IMR-90 (cell line): ENCODE data around the gene GPR65. TPM values are rescaled to one million over a fixed set of nuclear protein-coding genes. Genes with fewer than 3 reads are reported as not detected.

Experiments used
- ATAC-seq: fragments of 200-7000 bp; cut with Tn5 transposase; 2 replicates; pipeline ENCODE4 v1.9.1; 2020; ENCODE audit warnings: low read depth, mild to moderate bottlenecking, moderate library complexity
- BruUV-seq: library from RNA; stranded (reverse); fragments of 400-500 nt; replicated peaks from 2 replicates; lab custom pipeline; 2021; lab: Mats Ljungman, UMichigan
- CTCF ChIA-PET: fragments of 300-600 bp; formaldehyde crosslinking; extraction: SDS; loops from one replicate; lab custom pipeline; 2021; ENCODE audit warnings: antibody characterized with exemption; lab: Yijun Ruan, JAX
- POLR2A ChIA-PET: fragments of 300-600 bp; sonication (Branson Sonifier 250); formaldehyde crosslinking; loops from one replicate; lab custom pipeline; 2022; ENCODE audit warnings: antibody characterized with exemption; ENCODE audit not compliant: unreplicated experiment; lab: Charles Lee
- DNase-seq: peaks from one replicate; pipeline ENCODE4 v3.0.0; 2013
- H2AFZ ChIP-seq: replicated peaks from 2 replicates; pipeline ENCODE3; 2013; ENCODE audit warnings: low read length, mild to moderate bottlenecking; ENCODE audit not compliant: poor library complexity
- H2AK5ac ChIP-seq: 2 replicates; pipeline ENCODE4 v1.6.1; 2013; ENCODE audit warnings: low read depth, low read length, inconsistent platforms
- H2AK9ac ChIP-seq: replicated peaks from 2 replicates; pipeline ENCODE3; 2013; ENCODE audit warnings: mild to moderate bottlenecking, low read depth, low read length, moderate library complexity; ENCODE audit not compliant: poor library complexity
- H2BK120ac ChIP-seq: 2 replicates; pipeline ENCODE4 v1.6.1; 2013; ENCODE audit warnings: low read depth, low read length, inconsistent platforms
- H2BK15ac ChIP-seq: 3 replicates; pipeline ENCODE4 v1.6.1; 2013; ENCODE audit warnings: low read depth, low read length, inconsistent platforms
- H2BK20ac ChIP-seq: 2 replicates; pipeline ENCODE4 v1.6.1; 2013; ENCODE audit warnings: low read depth, mild to moderate bottlenecking, inconsistent platforms, low read length, moderate library complexity
- H2BK5ac ChIP-seq: 2 replicates; pipeline ENCODE4 v1.6.1; 2013; ENCODE audit warnings: mild to moderate bottlenecking, low read depth, low read length, inconsistent platforms; ENCODE audit not compliant: poor library complexity, severe bottlenecking
- H3K14ac ChIP-seq: replicated peaks from 2 replicates; pipeline ENCODE4 v1.6.1; 2013; ENCODE audit warnings: low read depth, low read length, inconsistent platforms
- H3K18ac ChIP-seq: 2 replicates; pipeline ENCODE4 v1.6.1; 2013; ENCODE audit warnings: low read depth, low read length, control low read depth
- H3K23ac ChIP-seq: 2 replicates; pipeline ENCODE4 v1.6.1; 2013; ENCODE audit warnings: low read depth, low read length, inconsistent platforms
- H3K27ac ChIP-seq: 2 replicates; pipeline ENCODE4 v1.5.1; 2013; ENCODE audit warnings: mild to moderate bottlenecking, control low read depth, low read length; ENCODE audit not compliant: insufficient read depth
- H3K27me3 ChIP-seq: 2 replicates; pipeline ENCODE4 v1.6.1; 2013; ENCODE audit warnings: low read length; ENCODE audit not compliant: control insufficient read depth, insufficient read depth
- H3K36me3 ChIP-seq: 2 replicates; pipeline ENCODE4 v1.6.1; 2013; ENCODE audit warnings: low read length, mixed read lengths; ENCODE audit not compliant: control insufficient read depth, insufficient read depth
- H3K4ac ChIP-seq: 2 replicates; pipeline ENCODE4 v1.6.1; 2013; ENCODE audit warnings: low read depth, low read length, inconsistent platforms
- H3K4me1 ChIP-seq: 2 replicates; pipeline ENCODE4 v1.6.1; 2013; ENCODE audit warnings: low read length, mixed read lengths; ENCODE audit not compliant: control insufficient read depth, insufficient read depth
- H3K4me2 ChIP-seq: 2 replicates; pipeline ENCODE4 v1.6.1; 2013; ENCODE audit warnings: low read depth, mild to moderate bottlenecking, control low read depth, low read length, moderate library complexity
- H3K4me3 ChIP-seq: 2 replicates; pipeline ENCODE4 v1.5.1; 2013; ENCODE audit warnings: low read depth, mild to moderate bottlenecking, control low read depth, low read length, moderate library complexity; ENCODE audit not compliant: insufficient read depth
- H3K56ac ChIP-seq: 2 replicates; pipeline ENCODE4 v1.6.1; 2013; ENCODE audit warnings: low read length, inconsistent platforms; ENCODE audit not compliant: insufficient read depth; ENCODE audit errors: extremely low read depth
- H3K79me1 ChIP-seq, 2 experiments: 2 replicates each; pipeline ENCODE4 v1.6.1; 2013; ENCODE audit warnings: low read length in 2 of 2, inconsistent platforms in 1 of 2, low read depth in 1 of 2
- H3K9ac ChIP-seq: 2 replicates; pipeline ENCODE4 v1.6.1; 2013; ENCODE audit warnings: low read depth, low read length, control low read depth
- H3K9me1 ChIP-seq: 2 replicates; pipeline ENCODE4 v1.6.1; 2013; ENCODE audit warnings: low read length, inconsistent platforms; ENCODE audit not compliant: insufficient read depth
- H3K9me3 ChIP-seq: 2 replicates; pipeline ENCODE4 v1.6.1; 2013; ENCODE audit warnings: low read length; ENCODE audit not compliant: control insufficient read depth, insufficient read depth
- H4K20me1 ChIP-seq: 2 replicates; pipeline ENCODE4 v1.6.1; 2013; ENCODE audit warnings: low read length, inconsistent platforms; ENCODE audit not compliant: insufficient read depth
- H4K5ac ChIP-seq: 2 replicates; pipeline ENCODE4 v1.6.1; 2013; ENCODE audit warnings: mild to moderate bottlenecking, low read depth, low read length, control low read depth
- H4K8ac ChIP-seq, 2 experiments: 2 replicates each; pipeline ENCODE4 v1.6.1; 2013; ENCODE audit warnings: low read depth in 2 of 2, low read length in 2 of 2, control low read depth in 1 of 2, inconsistent platforms in 1 of 2
- H4K91ac ChIP-seq: 2 replicates; pipeline ENCODE4 v1.6.1; 2013; ENCODE audit warnings: low read depth, low read length, inconsistent platforms; ENCODE audit not compliant: insufficient read depth
- BHLHE40 ChIP-seq: fragments of 150-350 bp; IDR thresholded peaks from 2 replicates; pipeline ENCODE4 v1.6.1; 2016; ENCODE audit warnings: mild to moderate bottlenecking, low read depth, low read length
- CEBPB ChIP-seq: IDR thresholded peaks from 2 replicates; pipeline ENCODE4 v1.6.1; 2012; ENCODE audit warnings: low read depth, low read length, improper control_type of control experiment
- CHD1 ChIP-seq: IDR thresholded peaks from 2 replicates; pipeline ENCODE4 v1.6.1; 2012; ENCODE audit warnings: low read depth, low read length, improper control_type of control experiment
- CTCF ChIP-seq: conservative IDR thresholded peaks from 2 replicates; pipeline ENCODE4 v1.5.1; 2012; ENCODE audit warnings: mild to moderate bottlenecking, low read depth, low read length, improper control_type of control experiment
- ELK1 ChIP-seq: fragments of 150-350 bp; IDR thresholded peaks from 2 replicates; pipeline ENCODE4 v1.6.1; 2016; ENCODE audit warnings: low read depth, mild to moderate bottlenecking, low read length, moderate library complexity, borderline replicate concordance
- FOS ChIP-seq: fragments of 150-350 bp; IDR thresholded peaks from 2 replicates; pipeline ENCODE4 v1.6.1; 2016; ENCODE audit warnings: low read depth, low read length
- MAFK ChIP-seq: IDR thresholded peaks from 2 replicates; pipeline ENCODE4 v1.6.1; 2012; ENCODE audit warnings: low read depth, low read length, improper control_type of control experiment
- MAZ ChIP-seq: IDR thresholded peaks from 2 replicates; pipeline ENCODE4 v1.6.1; 2012; ENCODE audit warnings: low read depth, mild to moderate bottlenecking, low read length, improper control_type of control experiment, moderate library complexity, borderline replicate concordance
- MXI1 ChIP-seq: IDR thresholded peaks from 2 replicates; pipeline ENCODE4 v1.6.1; 2012; ENCODE audit warnings: low read depth, mild to moderate bottlenecking, low read length, moderate library complexity, borderline replicate concordance
- NFE2L2 ChIP-seq: fragments of 150-350 bp; IDR thresholded peaks from 2 replicates; pipeline ENCODE4 v1.6.1; 2016; ENCODE audit warnings: low read depth, mild to moderate bottlenecking, low read length
- POLR2A ChIP-seq: IDR thresholded peaks from 2 replicates; pipeline ENCODE4 v1.6.1; 2012; ENCODE audit warnings: mild to moderate bottlenecking, low read depth, low read length
- RAD21 ChIP-seq: IDR thresholded peaks from 2 replicates; pipeline ENCODE4 v1.6.1; 2012; ENCODE audit warnings: low read length, improper control_type of control experiment
- RCOR1 ChIP-seq: IDR thresholded peaks from 2 replicates; pipeline ENCODE4 v1.6.1; 2012; ENCODE audit warnings: mild to moderate bottlenecking, low read length, improper control_type of control experiment; ENCODE audit not compliant: insufficient replicate concordance
- RFX5 ChIP-seq: IDR thresholded peaks from 2 replicates; pipeline ENCODE4 v1.8.0; 2012; ENCODE audit warnings: low read depth, mild to moderate bottlenecking, low read length, moderate library complexity
- SMC3 ChIP-seq: fragments of 150-350 bp; IDR thresholded peaks from 2 replicates; pipeline ENCODE4 v1.6.1; 2016; ENCODE audit warnings: low read depth, mild to moderate bottlenecking, antibody characterized with exemption, low read length, moderate library complexity
- WGBS, 2 experiments: methylation state at CpG; one replicate each; pipeline versions ENCODE4 v1.1.5 to v1.1.7; 2013; ENCODE audit warnings: missing lambda C conversion rate in 2 of 2; ENCODE audit not compliant: insufficient read length in 1 of 2; ENCODE audit errors: extremely low coverage in 2 of 2; 5-methylcytosine and 5-hydroxymethylcytosine counted together
- dilution Hi-C: fragments of 300-500 bp; cut with HindIII; formaldehyde crosslinking; loops from one replicate; pipeline ENCODE4 v1.14.3; 2018; ENCODE audit warnings: low sequenced_read_pairs; ENCODE audit not compliant: unreplicated experiment
- in situ Hi-C: fragments of 300-500 bp; cut with MboI; formaldehyde crosslinking; loops from 3 replicates; pipeline ENCODE4 v1.14.3; 2019; ENCODE audit warnings: low sequenced_read_pairs, inconsistent platforms, mixed read lengths
- intact Hi-C: fragments of 100-400 bp; cut with micrococcal nuclease; formaldehyde crosslinking; loops from 2 replicates; pipeline ENCODE4 v1.10.0; 2022
- polyA plus RNA-seq, 3 experiments: library from polyadenylated mRNA; depleted of rRNA; stranded (reverse); fragments of >200 nt; gene quantifications; 2 replicates each; pipeline ENCODE4 v1.2.3, GENCODE V29; 2012; ENCODE audit warnings: low replicate concordance in 1 of 3
- total RNA-seq: library from RNA; depleted of rRNA; stranded (reverse); fragments of >200 nt; gene quantifications from 2 replicates; pipeline ENCODE4 v1.2.3, GENCODE V29; 2012

The GPR65 gene
- total and polyA plus RNA-seq, 2 of the 4 experiments (the other 2 are of a cell fraction): 0.05 to 0.18 TPM

- no peak overlapping the region for H3K4me3 ChIP-seq
- WGBS, 2 experiments: no CpG with 5 or more reads among the region's 13 CpGs
- ATAC-seq (no peak), DNase-seq (no peak)
- no peak overlapping the region for H2BK15ac ChIP-seq
- H2AFZ ChIP-seq: no peak overlapping the region
- H4K91ac ChIP-seq: no peak overlapping the region
- H4K5ac ChIP-seq: no peak overlapping the region
- dilution Hi-C loops: no loop called here
- H3K4ac ChIP-seq: no peak overlapping the region
- no peak overlapping the region for H4K8ac ChIP-seq
- no peaks in the 10 kb centered on the region for H3K79me1 ChIP-seq
- no peaks in the 10 kb centered on the region for H4K20me1 ChIP-seq
- no peak overlapping the region for H2BK120ac ChIP-seq
- H3K36me3 ChIP-seq: no peaks in the 10 kb centered on the region
- H3K27ac ChIP-seq: no peak overlapping the region
- H3K9me1 ChIP-seq: no peaks in the 10 kb centered on the region
- H2BK20ac ChIP-seq: no peak overlapping the region
- H3K23ac ChIP-seq: no peak overlapping the region
- no peak overlapping the region for H2BK5ac ChIP-seq
- in situ Hi-C loops: no loop called here
- intact Hi-C loops: no loop called here
- no peaks in the 10 kb centered on the region for H3K9me3 ChIP-seq
- H3K56ac ChIP-seq: no peak overlapping the region
- no peak overlapping the region for H3K9ac ChIP-seq
- H3K27me3 ChIP-seq: no peaks in the 10 kb centered on the region
- H3K4me1 ChIP-seq: no peaks in the 10 kb centered on the region; the same call in 1 of the 2 replicates
- ChIA-PET POLR2A (no interaction called here), CTCF (no interaction called here)
- no TSS peak for BruUV-seq
- H3K4me2 ChIP-seq: no peak overlapping the region
- no peak overlapping the region for H3K14ac ChIP-seq
- no peak overlapping the region for H2AK9ac ChIP-seq
- no peak overlapping the region for H3K18ac ChIP-seq
- H2AK5ac ChIP-seq: no peak overlapping the region
- TF ChIP-seq NFE2L2 (no peak), RCOR1 (no peak), MAZ (no peak), CHD1 (no peak), CEBPB (no peak), BHLHE40 (no peak), MXI1 (no peak), FOS (no peak), POLR2A (no peak), RAD21 (no peak), MAFK (no peak), ELK1 (no peak), SMC3 (no peak), CTCF (no peak), RFX5 (no peak)
These were observed 1.3 kb downstream of the GPR65 start for GRCh38 chr14:88005978-88006851.
